Naive thymus-derived CD4-positive, alpha-beta T cell (primary cell): ENCODE measurements around the gene SHB. TPM values are rescaled to one million over a fixed set of nuclear protein-coding genes. Genes with fewer than 3 reads are reported as not detected.
"Not testable (repeated sequence)": the region's sequence is repeated elsewhere in the genome, so short reads cannot be mapped to it uniquely, and the experiment has no call there.

Source experiments
- ATAC-seq: fragments of 150-1000 bp; cut with Tn5 transposase; 2 replicates; pipeline ENCODE4 v1.10.0; 2021; ENCODE audit warnings: mild to moderate bottlenecking, moderate library complexity
- CTCF ChIA-PET: fragments of 350-600 bp; sonication (Branson Sonifier 250); formaldehyde crosslinking; loops from one replicate; lab custom pipeline; 2021; ENCODE audit warnings: antibody characterized with exemption; lab: Charles Lee
- POLR2A ChIA-PET: fragments of 350-600 bp; sonication (Branson Sonifier 250); formaldehyde crosslinking; loops from one replicate; lab custom pipeline; 2021; ENCODE audit warnings: antibody characterized with exemption, inconsistent platforms; lab: Charles Lee
- DNase-seq, 9 donors: peaks; one replicate each; pipeline versions ENCODE4 v3.0.0 to v3.0.0-alpha.2; 2020 to 2022; ENCODE audit warnings: mixed read lengths in 1 of 9
- H3K27ac ChIP-seq: one replicate; pipeline ENCODE4 v1.7.0; 2013; ENCODE audit warnings: mild to moderate bottlenecking, low read depth, low read length, moderate library complexity
- H3K27me3 ChIP-seq, 2 donors: one replicate each; pipeline ENCODE4 v1.7.0; 2013; ENCODE audit warnings: low read length in 2 of 2, mild to moderate bottlenecking in 2 of 2, moderate library complexity in 2 of 2; ENCODE audit not compliant: control insufficient read depth in 2 of 2, insufficient read depth in 2 of 2
- H3K36me3 ChIP-seq, 3 experiments: 1 replicate in 2 of 3; 2 replicates in 1 of 3; pipeline ENCODE4 v1.7.0; 2013; ENCODE audit warnings: low read length in 3 of 3, mild to moderate bottlenecking in 3 of 3, moderate library complexity in 1 of 3; ENCODE audit not compliant: insufficient read depth in 3 of 3, control insufficient read depth in 2 of 3
- H3K4me1 ChIP-seq, 2 donors: one replicate each; pipeline ENCODE4 v1.7.0; 2013; ENCODE audit warnings: low read length in 2 of 2, mild to moderate bottlenecking in 2 of 2, moderate library complexity in 1 of 2; ENCODE audit not compliant: control insufficient read depth in 2 of 2, insufficient read depth in 2 of 2
- H3K4me3 ChIP-seq: 2 replicates; pipeline ENCODE4 v1.7.0; 2013; ENCODE audit warnings: mild to moderate bottlenecking, low read length
- H3K9me3 ChIP-seq, 3 experiments: 1 replicate in 2 of 3; 2 replicates in 1 of 3; pipeline ENCODE4 v1.7.0; 2013; ENCODE audit warnings: low read length in 3 of 3; ENCODE audit not compliant: control insufficient read depth in 2 of 3
- H3K27ac Mint-ChIP-seq, 9 donors: one replicate each; pipeline ENCODE4 v1.8.0; 2020 to 2022; ENCODE audit warnings: mixed read lengths in 9 of 9, mild to moderate bottlenecking in 8 of 9, moderate library complexity in 5 of 9, inconsistent platforms in 2 of 9
- H3K27me3 Mint-ChIP-seq, 5 donors: one replicate each; pipeline ENCODE4 v1.8.0; 2021 to 2022; ENCODE audit warnings: mixed read lengths in 5 of 5, mild to moderate bottlenecking in 1 of 5
- H3K36me3 Mint-ChIP-seq, 5 donors: one replicate each; pipeline ENCODE4 v1.8.0; 2020 to 2022; ENCODE audit warnings: mixed read lengths in 5 of 5, mild to moderate bottlenecking in 3 of 5, inconsistent platforms in 1 of 5
- H3K4me1 Mint-ChIP-seq, 7 donors: one replicate each; pipeline ENCODE4 v1.8.0; 2020 to 2022; ENCODE audit warnings: mixed read lengths in 7 of 7, mild to moderate bottlenecking in 3 of 7, inconsistent platforms in 1 of 7
- H3K4me3 Mint-ChIP-seq, 10 donors: one replicate each; pipeline ENCODE4 v1.8.0; 2020 to 2022; ENCODE audit warnings: mild to moderate bottlenecking in 10 of 10, mixed read lengths in 10 of 10, moderate library complexity in 6 of 10, inconsistent platforms in 2 of 10
- H3K9me3 Mint-ChIP-seq, 11 donors: one replicate each; pipeline ENCODE4 v1.8.0; 2020 to 2022; ENCODE audit warnings: mixed read lengths in 11 of 11, mild to moderate bottlenecking in 4 of 11, inconsistent platforms in 1 of 11, moderate library complexity in 1 of 11
- intact Hi-C, 2 donors: fragments of 100-400 bp; cut with micrococcal nuclease; formaldehyde crosslinking; loops; one replicate each; pipeline ENCODE4 v1.15.1; 2023
- polyA plus RNA-seq, 2 donors: library from polyadenylated mRNA; unstranded; fragments of 300-500 nt; fragmentation: Illumina TruSeq; gene quantifications; one replicate each; pipeline ENCODE4 v1.2.3, GENCODE V29; 2021
- total RNA-seq, 6 experiments: library from RNA in 5 of 6; stranded (reverse) in 5 of 6; gene quantifications; 1 replicate in 5 of 6; 2 replicates in 1 of 6; pipeline ENCODE4 v1.2.3 and lab custom pipeline; 2021 to 2026

SHB gene
- total and polyA plus RNA-seq, 7 experiments from 2014 or later = 0.15 to 2.0 (median 0.68) TPM

- CTCF ChIA-PET = no interaction called here
- ATAC-seq = no peak
Observed at GRCh38 chr9:38051780-38052546, 17.1 kb downstream of the SHB start.

DNA sequence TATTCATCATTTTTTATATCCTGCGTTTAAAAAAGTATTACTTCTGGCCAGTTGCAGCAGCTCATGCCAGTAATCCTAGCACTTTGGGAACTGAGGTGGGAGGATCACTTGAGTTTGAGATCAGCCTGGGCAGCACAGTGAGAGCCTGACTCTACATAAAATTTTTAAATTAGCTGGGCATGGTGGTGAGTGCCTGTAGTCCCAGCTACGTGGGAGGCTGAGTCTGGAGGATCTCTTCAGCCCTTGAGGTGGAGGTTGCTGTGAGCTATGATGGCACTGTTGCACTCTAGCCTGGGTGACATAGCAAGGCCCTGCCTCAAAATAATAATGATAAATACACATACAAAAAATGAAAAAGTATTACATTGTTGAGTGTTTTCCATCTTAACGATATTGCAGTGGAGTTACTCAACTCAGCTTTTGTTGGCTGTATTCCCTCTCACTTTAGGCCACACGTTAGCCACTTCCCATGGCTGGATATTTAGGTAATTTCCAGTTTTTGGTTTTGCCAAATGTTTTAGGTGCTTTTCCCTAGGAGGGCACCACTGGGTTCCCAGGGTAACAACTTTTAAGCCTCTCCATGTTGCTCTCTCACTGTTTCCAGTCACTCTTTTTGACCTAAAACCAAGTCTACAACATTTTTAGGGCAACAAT, 20.6 kb downstream of the SHB start:
- Mint-ChIP-seq H3K4me1 (peaks cover 0 to 10% (median 8%) of the 10 kb centered on the region in 7 donors), H3K36me3 (no peaks in the 10 kb centered on the region), H3K27ac (no peak overlapping the region), H3K9me3 (no peaks in the 10 kb centered on the region), H3K4me3 (no peak overlapping the region), H3K27me3 (no peaks in the 10 kb centered on the region)
- no peaks in the 10 kb centered on the region for H3K27me3 ChIP-seq
- DNase-seq (no peak), ATAC-seq (no peak)
- intact Hi-C loops = no loop called here
- no peak overlapping the region for H3K27ac ChIP-seq
- H3K4me1 ChIP-seq = no peaks in the 10 kb centered on the region
- H3K36me3 ChIP-seq = no peaks in the 10 kb centered on the region
- ChIA-PET POLR2A (no interaction called here), CTCF (no interaction called here)
- H3K4me3 ChIP-seq = no peak overlapping the region
- no peaks in the 10 kb centered on the region for H3K9me3 ChIP-seq

More at GRCh38 chr9:38051780-38052546, 17.1 kb downstream of the SHB start:
- Mint-ChIP-seq H3K4me1 (peaks cover 0 to 10% (median 8%) of the 10 kb centered on the region in 7 donors), H3K27me3 (peaks cover 0 to 3% (median 0%) of the 10 kb centered on the region in 5 donors), H3K9me3 (no peaks in the 10 kb centered on the region), H3K27ac (no peak overlapping the region), H3K4me3 (no peak overlapping the region), H3K36me3 (no peaks in the 10 kb centered on the region)
- POLR2A ChIA-PET = no interaction called here
- Histone ChIP-seq H3K27me3 (no peaks in the 10 kb centered on the region), H3K4me3 (no peak overlapping the region), H3K4me1 (no peaks in the 10 kb centered on the region), H3K36me3 (no peaks in the 10 kb centered on the region), H3K9me3 (no peaks in the 10 kb centered on the region), H3K27ac (no peak overlapping the region)
- DNase-seq = no peak
- intact Hi-C loops = no loop called here

- Histone ChIP-seq H3K27ac (no peak overlapping the region), H3K4me3 (no peak overlapping the region), H3K27me3 (no peaks in the 10 kb centered on the region), H3K36me3 (no peaks in the 10 kb centered on the region), H3K4me1 (no peaks in the 10 kb centered on the region), H3K9me3 (no peaks in the 10 kb centered on the region)
- peak overlapping the region in 1 of 10 donors; percentile 3 for H3K4me3 Mint-ChIP-seq
- POLR2A ChIA-PET = no interaction called here
- DNase-seq = no peak
- H3K36me3 Mint-ChIP-seq = no peaks in the 10 kb centered on the region
- H3K27me3 Mint-ChIP-seq = no peaks in the 10 kb centered on the region
- H3K4me1 Mint-ChIP-seq = peaks cover 0 to 10% (median 8%) of the 10 kb centered on the region in 7 donors
- H3K9me3 Mint-ChIP-seq = no peaks in the 10 kb centered on the region
- ATAC-seq = peak; percentile 45
- CTCF ChIA-PET = no interaction called here
- intact Hi-C loops = no loop called here
- peak overlapping the region in 1 of 9 donors; percentile 54 for H3K27ac Mint-ChIP-seq
Observed at GRCh38 chr9:38047301-38048251, 21.5 kb downstream of the SHB start.

- H3K4me1 ChIP-seq = no peaks in the 10 kb centered on the region
- intact Hi-C loops = no loop called here
- no peak overlapping the region for H3K27ac ChIP-seq
- Mint-ChIP-seq H3K27me3 (no peaks in the 10 kb centered on the region), H3K36me3 (no peaks in the 10 kb centered on the region), H3K4me1 (peaks cover 0 to 10% (median 8%) of the 10 kb centered on the region in 7 donors), H3K27ac (no peak overlapping the region), H3K4me3 (no peak overlapping the region), H3K9me3 (no peaks in the 10 kb centered on the region)
- H3K27me3 ChIP-seq = no peaks in the 10 kb centered on the region
- H3K9me3 ChIP-seq = no peaks in the 10 kb centered on the region
- H3K36me3 ChIP-seq = no peaks in the 10 kb centered on the region
- ATAC-seq (peak; percentile 46), DNase-seq (no peak)
- H3K4me3 ChIP-seq = no peak overlapping the region
- POLR2A ChIA-PET = no interaction called here
- CTCF ChIA-PET = no interaction called here
Observed at GRCh38 chr9:38046661-38047300, 22.2 kb downstream of the SHB start.

DNA sequence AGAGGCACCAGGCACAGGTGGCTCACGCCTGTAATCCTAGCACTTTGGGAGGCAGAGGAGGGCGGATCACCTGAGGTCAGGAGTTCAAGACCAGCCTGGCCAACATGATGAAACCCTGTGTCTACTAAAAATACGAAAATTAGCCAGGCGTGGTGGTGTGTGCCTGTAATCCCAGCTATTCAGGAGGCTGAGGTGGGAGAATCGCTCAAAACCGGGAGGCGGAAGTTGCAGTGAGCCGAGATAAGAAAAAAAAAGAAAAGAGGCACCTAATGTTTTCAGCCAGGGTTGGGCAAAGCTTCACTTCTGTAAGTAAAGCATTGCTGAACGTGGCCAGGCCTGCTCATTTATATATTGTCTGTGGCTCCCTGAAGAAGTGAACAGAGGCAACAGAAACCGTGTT, 23.1 kb downstream of the SHB start:
- H3K9me3 Mint-ChIP-seq, H3K4me3 ChIP-seq, H3K4me1 ChIP-seq, POLR2A ChIA-PET, H3K36me3 ChIP-seq, H3K27me3 ChIP-seq, H3K9me3 ChIP-seq, DNase-seq, H3K27me3 Mint-ChIP-seq, H3K4me3 Mint-ChIP-seq, CTCF ChIA-PET, H3K27ac ChIP-seq, ATAC-seq, intact Hi-C loops, H3K36me3 Mint-ChIP-seq: not testable (repeated sequence)
- Mint-ChIP-seq H3K27ac (peak overlapping the region in 1 of 9 donors; percentile 26), H3K4me1 (peaks cover 0 to 10% (median 8%) of the 10 kb centered on the region in 7 donors)

GRCh38 chr9:38044706-38045105, 24.3 kb downstream of the SHB start:
- H3K27me3 Mint-ChIP-seq = no peaks in the 10 kb centered on the region
- no peaks in the 10 kb centered on the region for H3K9me3 Mint-ChIP-seq
- DNase-seq (no peak), ATAC-seq (no peak)
- no peak overlapping the region for H3K4me3 ChIP-seq
- H3K4me1 Mint-ChIP-seq = peaks cover 0 to 10% (median 8%) of the 10 kb centered on the region in 7 donors
- H3K36me3 Mint-ChIP-seq = no peaks in the 10 kb centered on the region
- H3K27ac ChIP-seq = no peak overlapping the region
- H3K27ac Mint-ChIP-seq = no peak overlapping the region
- intact Hi-C loops = no loop called here
- H3K4me1 ChIP-seq = no peaks in the 10 kb centered on the region
- ChIA-PET CTCF (no interaction called here), POLR2A (no interaction called here)
- H3K27me3 ChIP-seq = no peaks in the 10 kb centered on the region
- H3K36me3 ChIP-seq = no peaks in the 10 kb centered on the region
- H3K9me3 ChIP-seq = no peaks in the 10 kb centered on the region
- H3K4me3 Mint-ChIP-seq = no peak overlapping the region
